K562 (cell line): ENCODE data around the gene MICU1. TPM values are rescaled to one million over a fixed set of nuclear protein-coding genes. Genes with fewer than 3 reads are reported as not detected.

Experiments used
- ASH1L ChIP-seq: fragments of 450-650 bp; IDR thresholded peaks from 2 replicates; pipeline ENCODE4 v1.6.1; 2018; ENCODE audit warnings: borderline replicate concordance, mild to moderate bottlenecking, low read depth; ENCODE audit not compliant: partially characterized antibody
- CREBBP ChIP-seq: IDR thresholded peaks from one replicate; pipeline ENCODE4 v1.6.1; 2012; ENCODE audit warnings: low read depth, mild to moderate bottlenecking, control low read depth, inconsistent platforms, low read length
- MECOM ChIP-seq: fragments of 250-450 bp; sonication (Bioruptor Pico); IDR thresholded peaks from 2 replicates; pipeline ENCODE4 v1.8.0; 2022; ENCODE audit warnings: inconsistent platforms
- PHTF2 ChIP-seq: fragments of 250-450 bp; sonication (Bioruptor Pico); IDR thresholded peaks from 2 replicates; pipeline ENCODE4 v1.5.0; 2021; ENCODE audit warnings: mild to moderate bottlenecking
- SOX6 ChIP-seq: fragments of 450-650 bp; IDR thresholded peaks from 2 replicates; pipeline ENCODE4 v1.6.1; 2014; ENCODE audit warnings: mild to moderate bottlenecking
- TBP ChIP-seq: optimal IDR thresholded peaks from 2 replicates; pipeline ENCODE3; 2011; ENCODE audit warnings: low read depth, low read length, improper control_type of control experiment
- polyA plus RNA-seq, 8 experiments: library from polyadenylated mRNA; depleted of rRNA in 4 of 8; stranded (reverse) in 5 of 8; unstranded in 3 of 8; fragments of >200 nt; fragmentation: Nextera tagmentation in 2 of 8; fragmentation: Illumina TruSeq in 1 of 8; extraction: Ambion mirVana in 2 of 8; extraction: Trizol in 1 of 8; gene quantifications; 2 replicates each; pipeline versions ENCODE4 v1.2.1 to v1.2.3, GENCODE V29; 2011 to 2014; ENCODE audit warnings: inconsistent platforms in 1 of 8, missing spikeins in 1 of 8
- total RNA-seq, 7 experiments: library from RNA; depleted of rRNA in 6 of 7; stranded (reverse); fragments of >200 nt in 6 of 7; fragmentation: Illumina TruSeq in 2 of 7; extraction: Trizol in 2 of 7; gene quantifications; 2 replicates each; pipeline versions ENCODE4 v1.2.1 to v1.2.3, GENCODE V29; 2011 to 2021; ENCODE audit warnings: low replicate concordance in 1 of 7
- TF ChIP-seq, protein P1 (sequence below): fragments of 200-600 bp; sonication (generic); IDR thresholded peaks from one replicate; pipeline ENCODE4 v1.6.1; 2012; ENCODE audit warnings: mild to moderate bottlenecking, low read depth, low read length, inconsistent platforms
- TF ChIP-seq, protein P2 (sequence below): fragments of 250-450 bp; sonication (Bioruptor Pico); IDR thresholded peaks from 2 replicates; pipeline ENCODE4 v1.6.1; 2021; ENCODE audit warnings: mild to moderate bottlenecking
- TF ChIP-seq, protein P3 (sequence below), 2 experiments: IDR thresholded peaks in 1 of 2; conservative IDR thresholded peaks in 1 of 2; 2 replicates each; pipeline ENCODE4 v1.6.1; 2016; ENCODE audit warnings: low read depth in 2 of 2, mild to moderate bottlenecking in 1 of 2, missing compliant biosample characterization in 1 of 2, missing genetic modification characterization in 1 of 2, moderate library complexity in 1 of 2
- TF ChIP-seq, protein P4 (sequence below): fragments of 250-450 bp; sonication (Bioruptor Pico); IDR thresholded peaks from 2 replicates; pipeline ENCODE4 v1.5.0; 2021

The MICU1 gene
- total and polyA plus RNA-seq, 9 of the 15 experiments (the other 6 are each of a cell fraction or from before 2014, with no cell fraction given): 29.3 to 76.8 (median 48.4) TPM

DNA sequence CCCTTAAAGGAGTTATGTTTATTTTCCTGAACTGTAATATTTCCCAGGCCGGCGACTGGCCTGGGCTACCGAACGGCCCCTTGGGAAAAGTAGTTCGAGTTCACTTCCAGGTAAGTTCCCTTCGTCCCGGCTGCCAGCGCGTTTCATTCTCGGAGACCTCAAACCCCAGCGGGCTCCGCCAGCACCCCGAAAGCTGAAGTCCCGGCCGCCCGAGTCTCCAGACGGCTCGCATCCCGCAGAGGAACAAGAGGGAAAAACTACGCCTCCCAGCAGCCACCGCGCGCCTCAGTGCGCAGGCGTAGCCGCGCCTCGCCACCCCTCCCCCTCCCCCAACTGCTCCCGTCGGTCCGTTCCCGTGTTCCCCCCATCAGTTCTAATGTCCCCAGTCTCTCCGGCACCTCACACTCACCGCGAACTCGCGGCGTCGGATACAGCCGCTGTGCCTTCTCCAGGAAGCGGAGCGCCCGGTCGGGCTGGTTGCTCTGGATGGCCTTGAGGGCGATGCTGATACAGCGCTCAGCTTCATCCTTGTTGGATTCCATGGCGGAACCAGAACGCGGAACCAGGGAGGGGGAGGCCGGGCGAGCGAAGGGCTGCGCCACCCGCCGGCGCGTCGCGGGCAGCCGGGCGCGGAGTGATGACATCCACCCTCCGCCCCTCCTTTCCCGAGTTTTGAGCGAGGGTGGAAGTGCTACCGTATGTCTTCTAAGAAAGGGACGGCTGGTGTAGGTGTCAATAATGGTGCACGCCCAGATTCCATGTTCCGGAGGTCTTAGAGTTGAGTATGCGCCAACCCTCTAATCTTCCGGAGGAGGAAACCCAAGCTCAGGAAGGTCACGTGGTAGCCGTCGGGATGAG, 271.3 kb downstream of the MICU1 start, which contains the start of gene DNAJB12 (continued):
- TF ChIP-seq, protein P1, sequence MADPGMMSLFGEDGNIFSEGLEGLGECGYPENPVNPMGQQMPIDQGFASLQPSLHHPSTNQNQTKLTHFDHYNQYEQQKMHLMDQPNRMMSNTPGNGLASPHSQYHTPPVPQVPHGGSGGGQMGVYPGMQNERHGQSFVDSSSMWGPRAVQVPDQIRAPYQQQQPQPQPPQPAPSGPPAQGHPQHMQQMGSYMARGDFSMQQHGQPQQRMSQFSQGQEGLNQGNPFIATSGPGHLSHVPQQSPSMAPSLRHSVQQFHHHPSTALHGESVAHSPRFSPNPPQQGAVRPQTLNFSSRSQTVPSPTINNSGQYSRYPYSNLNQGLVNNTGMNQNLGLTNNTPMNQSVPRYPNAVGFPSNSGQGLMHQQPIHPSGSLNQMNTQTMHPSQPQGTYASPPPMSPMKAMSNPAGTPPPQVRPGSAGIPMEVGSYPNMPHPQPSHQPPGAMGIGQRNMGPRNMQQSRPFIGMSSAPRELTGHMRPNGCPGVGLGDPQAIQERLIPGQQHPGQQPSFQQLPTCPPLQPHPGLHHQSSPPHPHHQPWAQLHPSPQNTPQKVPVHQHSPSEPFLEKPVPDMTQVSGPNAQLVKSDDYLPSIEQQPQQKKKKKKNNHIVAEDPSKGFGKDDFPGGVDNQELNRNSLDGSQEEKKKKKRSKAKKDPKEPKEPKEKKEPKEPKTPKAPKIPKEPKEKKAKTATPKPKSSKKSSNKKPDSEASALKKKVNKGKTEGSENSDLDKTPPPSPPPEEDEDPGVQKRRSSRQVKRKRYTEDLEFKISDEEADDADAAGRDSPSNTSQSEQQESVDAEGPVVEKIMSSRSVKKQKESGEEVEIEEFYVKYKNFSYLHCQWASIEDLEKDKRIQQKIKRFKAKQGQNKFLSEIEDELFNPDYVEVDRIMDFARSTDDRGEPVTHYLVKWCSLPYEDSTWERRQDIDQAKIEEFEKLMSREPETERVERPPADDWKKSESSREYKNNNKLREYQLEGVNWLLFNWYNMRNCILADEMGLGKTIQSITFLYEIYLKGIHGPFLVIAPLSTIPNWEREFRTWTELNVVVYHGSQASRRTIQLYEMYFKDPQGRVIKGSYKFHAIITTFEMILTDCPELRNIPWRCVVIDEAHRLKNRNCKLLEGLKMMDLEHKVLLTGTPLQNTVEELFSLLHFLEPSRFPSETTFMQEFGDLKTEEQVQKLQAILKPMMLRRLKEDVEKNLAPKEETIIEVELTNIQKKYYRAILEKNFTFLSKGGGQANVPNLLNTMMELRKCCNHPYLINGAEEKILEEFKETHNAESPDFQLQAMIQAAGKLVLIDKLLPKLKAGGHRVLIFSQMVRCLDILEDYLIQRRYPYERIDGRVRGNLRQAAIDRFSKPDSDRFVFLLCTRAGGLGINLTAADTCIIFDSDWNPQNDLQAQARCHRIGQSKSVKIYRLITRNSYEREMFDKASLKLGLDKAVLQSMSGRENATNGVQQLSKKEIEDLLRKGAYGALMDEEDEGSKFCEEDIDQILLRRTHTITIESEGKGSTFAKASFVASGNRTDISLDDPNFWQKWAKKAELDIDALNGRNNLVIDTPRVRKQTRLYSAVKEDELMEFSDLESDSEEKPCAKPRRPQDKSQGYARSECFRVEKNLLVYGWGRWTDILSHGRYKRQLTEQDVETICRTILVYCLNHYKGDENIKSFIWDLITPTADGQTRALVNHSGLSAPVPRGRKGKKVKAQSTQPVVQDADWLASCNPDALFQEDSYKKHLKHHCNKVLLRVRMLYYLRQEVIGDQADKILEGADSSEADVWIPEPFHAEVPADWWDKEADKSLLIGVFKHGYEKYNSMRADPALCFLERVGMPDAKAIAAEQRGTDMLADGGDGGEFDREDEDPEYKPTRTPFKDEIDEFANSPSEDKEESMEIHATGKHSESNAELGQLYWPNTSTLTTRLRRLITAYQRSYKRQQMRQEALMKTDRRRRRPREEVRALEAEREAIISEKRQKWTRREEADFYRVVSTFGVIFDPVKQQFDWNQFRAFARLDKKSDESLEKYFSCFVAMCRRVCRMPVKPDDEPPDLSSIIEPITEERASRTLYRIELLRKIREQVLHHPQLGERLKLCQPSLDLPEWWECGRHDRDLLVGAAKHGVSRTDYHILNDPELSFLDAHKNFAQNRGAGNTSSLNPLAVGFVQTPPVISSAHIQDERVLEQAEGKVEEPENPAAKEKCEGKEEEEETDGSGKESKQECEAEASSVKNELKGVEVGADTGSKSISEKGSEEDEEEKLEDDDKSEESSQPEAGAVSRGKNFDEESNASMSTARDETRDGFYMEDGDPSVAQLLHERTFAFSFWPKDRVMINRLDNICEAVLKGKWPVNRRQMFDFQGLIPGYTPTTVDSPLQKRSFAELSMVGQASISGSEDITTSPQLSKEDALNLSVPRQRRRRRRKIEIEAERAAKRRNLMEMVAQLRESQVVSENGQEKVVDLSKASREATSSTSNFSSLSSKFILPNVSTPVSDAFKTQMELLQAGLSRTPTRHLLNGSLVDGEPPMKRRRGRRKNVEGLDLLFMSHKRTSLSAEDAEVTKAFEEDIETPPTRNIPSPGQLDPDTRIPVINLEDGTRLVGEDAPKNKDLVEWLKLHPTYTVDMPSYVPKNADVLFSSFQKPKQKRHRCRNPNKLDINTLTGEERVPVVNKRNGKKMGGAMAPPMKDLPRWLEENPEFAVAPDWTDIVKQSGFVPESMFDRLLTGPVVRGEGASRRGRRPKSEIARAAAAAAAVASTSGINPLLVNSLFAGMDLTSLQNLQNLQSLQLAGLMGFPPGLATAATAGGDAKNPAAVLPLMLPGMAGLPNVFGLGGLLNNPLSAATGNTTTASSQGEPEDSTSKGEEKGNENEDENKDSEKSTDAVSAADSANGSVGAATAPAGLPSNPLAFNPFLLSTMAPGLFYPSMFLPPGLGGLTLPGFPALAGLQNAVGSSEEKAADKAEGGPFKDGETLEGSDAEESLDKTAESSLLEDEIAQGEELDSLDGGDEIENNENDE: peak; percentile 100
- TF ChIP-seq PHTF2 (CRISPR knock-in tag) (no peak), MECOM (CRISPR knock-in tag) (no peak), TBP (peak; percentile 88), CREBBP (no peak), ASH1L (no peak), SOX6 (peak; percentile 81)
- TF ChIP-seq, protein P2, sequence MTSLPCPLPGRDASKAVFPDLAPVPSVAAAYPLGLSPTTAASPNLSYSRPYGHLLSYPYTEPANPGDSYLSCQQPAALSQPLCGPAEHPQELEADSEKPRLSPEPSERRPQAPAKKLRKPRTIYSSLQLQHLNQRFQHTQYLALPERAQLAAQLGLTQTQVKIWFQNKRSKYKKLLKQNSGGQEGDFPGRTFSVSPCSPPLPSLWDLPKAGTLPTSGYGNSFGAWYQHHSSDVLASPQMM (CRISPR knock-in tag): no peak
- TF ChIP-seq, protein P3, sequence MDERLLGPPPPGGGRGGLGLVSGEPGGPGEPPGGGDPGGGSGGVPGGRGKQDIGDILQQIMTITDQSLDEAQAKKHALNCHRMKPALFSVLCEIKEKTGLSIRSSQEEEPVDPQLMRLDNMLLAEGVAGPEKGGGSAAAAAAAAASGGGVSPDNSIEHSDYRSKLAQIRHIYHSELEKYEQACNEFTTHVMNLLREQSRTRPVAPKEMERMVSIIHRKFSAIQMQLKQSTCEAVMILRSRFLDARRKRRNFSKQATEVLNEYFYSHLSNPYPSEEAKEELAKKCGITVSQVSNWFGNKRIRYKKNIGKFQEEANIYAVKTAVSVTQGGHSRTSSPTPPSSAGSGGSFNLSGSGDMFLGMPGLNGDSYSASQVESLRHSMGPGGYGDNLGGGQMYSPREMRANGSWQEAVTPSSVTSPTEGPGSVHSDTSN (CRISPR knock-in tag; IDR thresholded peaks at IDR 0.05; ENCODE audit: low read depth): no peak
- TF ChIP-seq, protein P3 (tag; conservative IDR thresholded peaks at IDR 0.05; ENCODE audit: low read depth): peak; percentile 4; the same call in 1 of the 2 replicates
- TF ChIP-seq, protein P4, sequence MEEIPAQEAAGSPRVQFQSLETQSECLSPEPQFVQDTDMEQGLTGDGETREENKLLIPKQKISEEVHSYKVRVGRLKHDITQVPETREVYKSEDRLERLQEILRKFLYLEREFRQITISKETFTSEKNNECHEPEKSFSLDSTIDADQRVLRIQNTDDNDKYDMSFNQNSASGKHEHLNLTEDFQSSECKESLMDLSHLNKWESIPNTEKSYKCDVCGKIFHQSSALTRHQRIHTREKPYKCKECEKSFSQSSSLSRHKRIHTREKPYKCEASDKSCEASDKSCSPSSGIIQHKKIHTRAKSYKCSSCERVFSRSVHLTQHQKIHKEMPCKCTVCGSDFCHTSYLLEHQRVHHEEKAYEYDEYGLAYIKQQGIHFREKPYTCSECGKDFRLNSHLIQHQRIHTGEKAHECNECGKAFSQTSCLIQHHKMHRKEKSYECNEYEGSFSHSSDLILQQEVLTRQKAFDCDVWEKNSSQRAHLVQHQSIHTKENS (CRISPR knock-in tag): no peak
